Neuronal stem cell (in vitro differentiated cells): ENCODE data around the gene TPRG1L.
A peak's percentile ranks its signal among the peaks of the same experiment; 100 is the strongest.

ENCODE experiments used
- DNase-seq: peaks from one replicate; pipeline ENCODE4 v3.0.0-alpha.2; 2013; ENCODE audit warnings: low spot score
- H2AFZ ChIP-seq: one replicate; pipeline ENCODE4 v1.6.1; 2013; ENCODE audit warnings: mild to moderate bottlenecking, low read length, inconsistent platforms
- H2AK5ac ChIP-seq: 2 replicates; pipeline ENCODE4 v1.6.1; 2013; ENCODE audit warnings: low read depth, mild to moderate bottlenecking, inconsistent platforms, low read length, moderate library complexity, mixed read lengths
- H2BK120ac ChIP-seq: 2 replicates; pipeline ENCODE4 v1.6.1; 2013; ENCODE audit warnings: low read depth, mild to moderate bottlenecking, inconsistent platforms, low read length, moderate library complexity, mixed read lengths
- H2BK12ac ChIP-seq: one replicate; pipeline ENCODE4 v1.6.1; 2013; ENCODE audit warnings: low read length, inconsistent platforms
- H2BK15ac ChIP-seq: 2 replicates; pipeline ENCODE4 v1.6.1; 2013; ENCODE audit warnings: mild to moderate bottlenecking, low read length, inconsistent platforms, mixed read lengths
- H2BK5ac ChIP-seq: one replicate; pipeline ENCODE4 v1.6.1; 2013; ENCODE audit warnings: inconsistent platforms, mild to moderate bottlenecking, low read length, moderate library complexity
- H3K14ac ChIP-seq: one replicate; pipeline ENCODE4 v1.6.1; 2013; ENCODE audit warnings: low read length, inconsistent platforms
- H3K18ac ChIP-seq: 2 replicates; pipeline ENCODE4 v1.6.1; 2013; ENCODE audit warnings: low read length, inconsistent platforms
- H3K23ac ChIP-seq: 2 replicates; pipeline ENCODE4 v1.6.1; 2013; ENCODE audit warnings: low read depth, mild to moderate bottlenecking, mixed read lengths, low read length, inconsistent platforms; ENCODE audit not compliant: poor library complexity
- H3K27ac ChIP-seq: replicated peaks from 3 replicates; pipeline ENCODE4 v1.5.1; 2013; ENCODE audit warnings: low read length, inconsistent platforms
- H3K27me3 ChIP-seq, 3 experiments: 2 replicates each; pipeline ENCODE4 v1.6.1; 2013; ENCODE audit warnings: low read length in 3 of 3, mild to moderate bottlenecking in 2 of 3, inconsistent platforms in 1 of 3, low read depth in 1 of 3, mixed read lengths in 1 of 3, moderate library complexity in 1 of 3; ENCODE audit not compliant: control insufficient read depth in 3 of 3, insufficient read depth in 3 of 3
- H3K36me3 ChIP-seq, 2 donors: replicated peaks in 1 of 2; 2 replicates each; pipeline ENCODE4 v1.6.1; 2013; ENCODE audit warnings: low read length in 2 of 2; ENCODE audit not compliant: control insufficient read depth in 2 of 2, insufficient read depth in 2 of 2
- H3K4ac ChIP-seq: 2 replicates; pipeline ENCODE4 v1.6.1; 2013; ENCODE audit warnings: inconsistent platforms, mild to moderate bottlenecking, low read length, moderate library complexity
- H3K4me1 ChIP-seq, 2 donors: 1 replicate in 1 of 2; 2 replicates in 1 of 2; pipeline ENCODE4 v1.6.1; 2013; ENCODE audit warnings: low read length in 2 of 2, low read depth in 1 of 2; ENCODE audit not compliant: control insufficient read depth in 2 of 2, insufficient read depth in 1 of 2
- H3K4me2 ChIP-seq: one replicate; pipeline ENCODE4 v1.6.1; 2013; ENCODE audit warnings: mild to moderate bottlenecking, low read length, inconsistent platforms; ENCODE audit not compliant: insufficient read depth, poor library complexity, severe bottlenecking
- H3K4me3 ChIP-seq, 2 donors: 2 replicates each; pipeline ENCODE4 v1.5.1; 2013; ENCODE audit warnings: low read length in 2 of 2, mild to moderate bottlenecking in 2 of 2, inconsistent platforms in 1 of 2, moderate library complexity in 1 of 2
- H3K79me1 ChIP-seq: one replicate; pipeline ENCODE4 v1.6.1; 2013; ENCODE audit warnings: low read depth, mild to moderate bottlenecking, inconsistent platforms, low read length, moderate library complexity
- H3K9ac ChIP-seq: one replicate; pipeline ENCODE4 v1.6.1; 2013; ENCODE audit warnings: mild to moderate bottlenecking, low read depth, low read length, inconsistent platforms; ENCODE audit not compliant: poor library complexity
- H3K9me3 ChIP-seq, 2 donors: replicated peaks in 1 of 2; 2 replicates each; pipeline versions ENCODE3 to v1.6.1; 2013; ENCODE audit warnings: low read length in 2 of 2, mild to moderate bottlenecking in 2 of 2, inconsistent platforms in 1 of 2, low read depth in 1 of 2, mixed read lengths in 1 of 2, moderate library complexity in 1 of 2; ENCODE audit not compliant: control insufficient read depth in 2 of 2, insufficient read depth in 1 of 2
- H4K8ac ChIP-seq: one replicate; pipeline ENCODE4 v1.6.1; 2013; ENCODE audit warnings: low read depth, mild to moderate bottlenecking, inconsistent platforms, low read length, moderate library complexity
- H4K91ac ChIP-seq: one replicate; pipeline ENCODE4 v1.6.1; 2013; ENCODE audit warnings: low read length, low read depth, mild to moderate bottlenecking, inconsistent platforms; ENCODE audit not compliant: poor library complexity
- WGBS, 2 donors: extraction: QIAGEN DNeasy Blood & Tissue Kit; methylation state at CpG; one replicate each; pipeline ENCODE4 v1.1.7; 2013; ENCODE audit warnings: missing lambda C conversion rate in 2 of 2, mixed read lengths in 1 of 2; ENCODE audit not compliant: insufficient read length in 2 of 2, insufficient replicate concordance in 1 of 2; ENCODE audit errors: extremely low coverage in 2 of 2; 5-methylcytosine and 5-hydroxymethylcytosine counted together

Gene TPRG1L

GRCh38 chr1:3670823-3671265 is 46.0 kb downstream of the TPRG1L start:
- H2BK120ac ChIP-seq, result no peak overlapping the region
- no peak overlapping the region for H2BK5ac ChIP-seq
- no peak overlapping the region for H4K8ac ChIP-seq
- H3K27me3 ChIP-seq, result peaks cover 0 to 63% (median 4%) of the 10 kb centered on the region in 3 experiments
- DNase-seq, result no peak
- H3K4ac ChIP-seq, result peak overlapping the region; percentile 23
- no peak overlapping the region for H3K4me2 ChIP-seq
- H3K18ac ChIP-seq, result peak overlapping the region; percentile 80
- no peak overlapping the region for H2AFZ ChIP-seq
- no peak overlapping the region for H3K4me3 ChIP-seq
- peak overlapping the region; percentile 82 for H3K14ac ChIP-seq
- no peak overlapping the region for H4K91ac ChIP-seq
- peak overlapping the region; percentile 56 for H2AK5ac ChIP-seq
- H3K27ac ChIP-seq, result no peak overlapping the region
- peak overlapping the region; percentile 73 for H2BK12ac ChIP-seq
- H3K23ac ChIP-seq, result peak overlapping the region; percentile 55
- no peaks in the 10 kb centered on the region for H3K9me3 ChIP-seq
- H3K9ac ChIP-seq, result no peak overlapping the region
- H3K79me1 ChIP-seq, result peaks cover 2% of the 10 kb centered on the region
- WGBS, 2 donors, result no CpG with 5 or more reads among the region's 15 CpGs
- H2BK15ac ChIP-seq, result peak overlapping the region; percentile 58
- H3K36me3 ChIP-seq, result no peaks in the 10 kb centered on the region
- H3K4me1 ChIP-seq, result peaks cover 4 to 24% of the 10 kb centered on the region in 2 donors

GRCh38 chr1:3671371-3672180 is 46.8 kb downstream of the TPRG1L start:
- no peak overlapping the region for H3K4me2 ChIP-seq
- peak overlapping the region; percentile 23 for H3K4ac ChIP-seq
- peak overlapping the region; percentile 94 for H3K23ac ChIP-seq
- H2BK120ac ChIP-seq, result no peak overlapping the region
- peak overlapping the region; percentile 66 for H2BK5ac ChIP-seq
- H3K9ac ChIP-seq, result no peak overlapping the region
- peak overlapping the region; percentile 56 for H2AK5ac ChIP-seq
- H4K8ac ChIP-seq, result no peak overlapping the region
- H3K4me1 ChIP-seq, result peaks cover 4 to 18% of the 10 kb centered on the region in 2 donors
- no peak for DNase-seq
- peak overlapping the region; percentile 82 for H3K14ac ChIP-seq
- H3K18ac ChIP-seq, result peak overlapping the region; percentile 80
- H3K4me3 ChIP-seq, result peak overlapping the region in 1 of 2 donors; percentile 51
- no peak overlapping the region for H4K91ac ChIP-seq
- H3K9me3 ChIP-seq, result no peaks in the 10 kb centered on the region
- WGBS, 2 donors, result no CpG with 5 or more reads among the region's 29 CpGs
- no peak overlapping the region for H3K27ac ChIP-seq
- peak overlapping the region; percentile 41 for H2BK12ac ChIP-seq
- peak overlapping the region; percentile 58 for H2BK15ac ChIP-seq
- H3K36me3 ChIP-seq, result no peaks in the 10 kb centered on the region
- peaks cover 2% of the 10 kb centered on the region for H3K79me1 ChIP-seq
- no peak overlapping the region for H2AFZ ChIP-seq
- peaks cover 0 to 71% (median 4%) of the 10 kb centered on the region in 3 experiments for H3K27me3 ChIP-seq

- Histone ChIP-seq H3K23ac (peak overlapping the region; percentile 94), H3K4me2 (no peak overlapping the region), H4K91ac (no peak overlapping the region), H3K9ac (no peak overlapping the region), H2BK5ac (no peak overlapping the region), H3K4me3 (no peak overlapping the region), H3K27ac (no peak overlapping the region), H3K18ac (peak overlapping the region; percentile 72), H2BK12ac (no peak overlapping the region), H3K36me3 (no peaks in the 10 kb centered on the region), H3K27me3 (peaks cover 0 to 79% (median 4%) of the 10 kb centered on the region in 3 experiments), H4K8ac (no peak overlapping the region), H3K9me3 (no peaks in the 10 kb centered on the region), H2AK5ac (peak overlapping the region; percentile 15), H2BK15ac (peak overlapping the region; percentile 49), H3K4ac (no peak overlapping the region), H3K4me1 (peaks cover 4 to 13% of the 10 kb centered on the region in 2 donors), H2BK120ac (no peak overlapping the region), H3K14ac (no peak overlapping the region), H3K79me1 (peaks cover 2% of the 10 kb centered on the region), H2AFZ (no peak overlapping the region)
- WGBS, 2 donors, result no CpG with 5 or more reads among the region's 21 CpGs
- DNase-seq, result no peak
Measured at GRCh38 chr1:3672231-3672970, 47.6 kb downstream of the TPRG1L start.

DNA sequence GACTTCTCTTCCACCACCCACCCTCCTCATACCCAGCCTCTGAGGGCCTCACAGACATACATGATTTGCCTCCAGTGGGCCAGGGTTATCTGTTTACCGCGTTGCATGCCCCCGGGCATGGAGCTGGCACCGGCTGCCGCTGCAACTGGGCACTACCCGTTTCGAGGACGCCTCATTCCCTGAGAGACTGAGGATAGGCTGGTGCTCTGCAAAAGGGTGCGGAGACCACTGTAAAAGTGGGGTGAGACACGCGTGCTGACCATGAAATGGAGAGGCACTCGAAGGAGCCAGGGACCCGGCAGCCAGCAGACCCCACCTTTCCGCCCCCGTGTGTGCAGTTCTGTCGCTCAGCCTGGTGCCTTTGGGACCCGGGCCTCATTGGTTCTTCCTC is 48.2 kb downstream of the TPRG1L start:
- no peak overlapping the region for H3K9ac ChIP-seq
- H3K14ac ChIP-seq, result peak overlapping the region; percentile 71
- H2BK12ac ChIP-seq, result peak overlapping the region; percentile 30
- H4K8ac ChIP-seq, result no peak overlapping the region
- H3K23ac ChIP-seq, result no peak overlapping the region
- no peak overlapping the region for H2BK5ac ChIP-seq
- H3K27ac ChIP-seq, result no peak overlapping the region
- DNase-seq, result no peak
- WGBS, 2 donors, result no CpG with 5 or more reads among the region's 17 CpGs
- H2AK5ac ChIP-seq, result peak overlapping the region; percentile 15
- no peak overlapping the region for H2BK120ac ChIP-seq
- H3K27me3 ChIP-seq, result peaks cover 0 to 85% (median 2%) of the 10 kb centered on the region in 3 experiments
- no peak overlapping the region for H2BK15ac ChIP-seq
- H3K4ac ChIP-seq, result no peak overlapping the region
- H2AFZ ChIP-seq, result no peak overlapping the region
- H3K4me2 ChIP-seq, result no peak overlapping the region
- H3K9me3 ChIP-seq, result no peaks in the 10 kb centered on the region
- no peak overlapping the region for H3K4me3 ChIP-seq
- H3K36me3 ChIP-seq, result no peaks in the 10 kb centered on the region
- H3K4me1 ChIP-seq, result peaks cover 4 to 13% of the 10 kb centered on the region in 2 donors
- peak overlapping the region; percentile 28 for H3K18ac ChIP-seq
- H3K79me1 ChIP-seq, result peaks cover 2% of the 10 kb centered on the region
- no peak overlapping the region for H4K91ac ChIP-seq
